Endothelial cell (in vitro differentiated cells): ENCODE measurements around the gene OR52D1. TPM values are rescaled to one million over a fixed set of nuclear protein-coding genes. Genes with fewer than 3 reads are reported as not detected.

Experiments
- DNase-seq: peaks from one replicate; pipeline ENCODE4 v3.0.0; 2021; ENCODE audit warnings: low spot score
- H3K27ac Mint-ChIP-seq: one replicate; pipeline ENCODE4 v1.8.0; 2021; ENCODE audit warnings: mixed read lengths, inconsistent platforms; ENCODE audit not compliant: unreplicated experiment
- H3K27me3 Mint-ChIP-seq: one replicate; pipeline ENCODE4 v1.8.0; 2021; ENCODE audit warnings: mild to moderate bottlenecking, moderate library complexity, mixed read lengths, inconsistent platforms; ENCODE audit not compliant: unreplicated experiment
- H3K36me3 Mint-ChIP-seq: one replicate; pipeline ENCODE4 v1.8.0; 2021; ENCODE audit warnings: mild to moderate bottlenecking, low read depth, mixed read lengths, inconsistent platforms; ENCODE audit not compliant: unreplicated experiment
- H3K4me1 Mint-ChIP-seq: one replicate; pipeline ENCODE4 v1.8.0; 2021; ENCODE audit warnings: mild to moderate bottlenecking, mixed read lengths, inconsistent platforms; ENCODE audit not compliant: unreplicated experiment
- H3K4me3 Mint-ChIP-seq: one replicate; pipeline ENCODE4 v1.8.0; 2021; ENCODE audit warnings: mild to moderate bottlenecking, mixed read lengths, inconsistent platforms; ENCODE audit not compliant: unreplicated experiment
- H3K9me3 Mint-ChIP-seq: one replicate; pipeline ENCODE4 v1.8.0; 2021; ENCODE audit warnings: mixed read lengths, inconsistent platforms; ENCODE audit not compliant: unreplicated experiment
- total RNA-seq: library from RNA; stranded (reverse); fragmentation: NEBNext Ultra II Directional; extraction: Animal tissue kit (Norgen Biotek cat#: 25700); gene quantifications from one replicate; pipeline ENCODE4 v1.2.1, GENCODE V29; 2021; ENCODE audit not compliant: unreplicated experiment
- TF ChIP-seq, protein P1 (sequence below): fragments of 200-600 bp; sonication (generic); IDR thresholded peaks from one replicate; pipeline ENCODE4 v1.5.0; 2021; ENCODE audit warnings: antibody characterized with exemption; ENCODE audit not compliant: unreplicated experiment

The OR52D1 gene
- total RNA-seq, 1 donor from 2014 or later, result not detected

DNA sequence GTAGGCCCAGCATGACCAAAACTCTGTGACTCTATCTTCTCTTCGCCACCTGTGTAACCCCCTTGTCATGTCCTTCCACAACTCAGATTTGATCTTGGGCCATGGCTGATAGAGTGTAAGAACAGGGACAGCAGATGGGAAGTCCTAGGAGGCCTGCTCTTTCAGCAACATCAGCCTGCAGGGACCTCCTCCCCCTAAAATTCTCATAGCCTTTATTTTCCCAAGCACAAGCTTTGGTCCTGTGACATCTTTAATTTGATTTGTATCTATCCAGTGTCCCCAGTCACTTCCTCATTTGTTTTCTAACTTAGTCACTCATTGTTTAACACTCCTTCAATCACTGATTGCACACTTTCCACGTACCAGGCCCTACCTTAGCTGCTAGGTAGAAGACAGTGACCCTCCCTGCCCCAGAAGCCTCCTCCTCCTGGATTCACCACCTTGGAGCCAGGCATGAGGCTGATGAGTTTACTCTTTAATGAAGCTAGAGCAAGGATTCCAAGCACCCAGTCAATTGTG, 16.0 kb downstream of the OR52D1 start:
- no peak for DNase-seq
- Mint-ChIP-seq H3K36me3 (peaks cover 2% of the 10 kb centered on the region), H3K4me3 (no peak overlapping the region), H3K9me3 (no peaks in the 10 kb centered on the region), H3K27me3 (peaks cover 1% of the 10 kb centered on the region), H3K27ac (no peak overlapping the region), H3K4me1 (peaks cover 12% of the 10 kb centered on the region)
- TF ChIP-seq, protein P1, sequence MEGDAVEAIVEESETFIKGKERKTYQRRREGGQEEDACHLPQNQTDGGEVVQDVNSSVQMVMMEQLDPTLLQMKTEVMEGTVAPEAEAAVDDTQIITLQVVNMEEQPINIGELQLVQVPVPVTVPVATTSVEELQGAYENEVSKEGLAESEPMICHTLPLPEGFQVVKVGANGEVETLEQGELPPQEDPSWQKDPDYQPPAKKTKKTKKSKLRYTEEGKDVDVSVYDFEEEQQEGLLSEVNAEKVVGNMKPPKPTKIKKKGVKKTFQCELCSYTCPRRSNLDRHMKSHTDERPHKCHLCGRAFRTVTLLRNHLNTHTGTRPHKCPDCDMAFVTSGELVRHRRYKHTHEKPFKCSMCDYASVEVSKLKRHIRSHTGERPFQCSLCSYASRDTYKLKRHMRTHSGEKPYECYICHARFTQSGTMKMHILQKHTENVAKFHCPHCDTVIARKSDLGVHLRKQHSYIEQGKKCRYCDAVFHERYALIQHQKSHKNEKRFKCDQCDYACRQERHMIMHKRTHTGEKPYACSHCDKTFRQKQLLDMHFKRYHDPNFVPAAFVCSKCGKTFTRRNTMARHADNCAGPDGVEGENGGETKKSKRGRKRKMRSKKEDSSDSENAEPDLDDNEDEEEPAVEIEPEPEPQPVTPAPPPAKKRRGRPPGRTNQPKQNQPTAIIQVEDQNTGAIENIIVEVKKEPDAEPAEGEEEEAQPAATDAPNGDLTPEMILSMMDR, result no peak

DNA sequence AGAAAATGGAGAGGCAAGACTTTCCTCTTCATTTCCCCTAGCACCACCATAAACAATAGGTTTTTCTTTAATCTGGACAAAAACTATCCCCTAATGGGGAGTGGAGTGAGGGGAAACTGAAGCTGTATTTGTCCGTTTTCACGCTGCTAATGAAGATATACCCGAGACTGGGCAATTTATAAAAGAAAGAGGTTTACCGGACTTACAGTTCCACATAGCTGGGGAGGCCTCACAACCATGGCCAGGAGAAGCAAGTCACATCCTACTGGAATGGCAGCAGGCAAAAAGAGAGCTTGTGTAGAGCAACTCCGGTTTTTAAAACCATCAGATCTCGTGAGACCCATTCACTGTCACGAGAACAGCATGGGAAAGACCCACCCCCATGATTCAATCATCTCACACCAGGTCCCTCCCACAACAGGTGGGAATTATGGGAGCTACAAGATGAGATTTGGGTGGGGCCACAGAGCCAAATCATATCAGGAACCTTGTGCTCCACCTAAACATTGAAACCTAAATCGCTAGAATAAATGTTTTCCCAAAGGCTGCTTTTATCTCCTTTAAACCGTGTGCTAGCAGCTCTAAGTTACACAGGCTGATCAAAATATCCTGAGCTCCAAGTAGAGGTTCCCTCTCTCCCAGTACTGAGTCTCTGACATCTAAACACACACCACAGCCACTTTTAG, 17.0 kb downstream of the OR52D1 start:
- Mint-ChIP-seq H3K9me3 (no peaks in the 10 kb centered on the region), H3K4me3 (no peak overlapping the region), H3K4me1 (peaks cover 12% of the 10 kb centered on the region), H3K36me3 (peaks cover 5% of the 10 kb centered on the region), H3K27ac (no peak overlapping the region), H3K27me3 (peaks cover 1% of the 10 kb centered on the region)
- TF ChIP-seq, protein P1, result no peak
- DNase-seq, result no peak

DNA sequence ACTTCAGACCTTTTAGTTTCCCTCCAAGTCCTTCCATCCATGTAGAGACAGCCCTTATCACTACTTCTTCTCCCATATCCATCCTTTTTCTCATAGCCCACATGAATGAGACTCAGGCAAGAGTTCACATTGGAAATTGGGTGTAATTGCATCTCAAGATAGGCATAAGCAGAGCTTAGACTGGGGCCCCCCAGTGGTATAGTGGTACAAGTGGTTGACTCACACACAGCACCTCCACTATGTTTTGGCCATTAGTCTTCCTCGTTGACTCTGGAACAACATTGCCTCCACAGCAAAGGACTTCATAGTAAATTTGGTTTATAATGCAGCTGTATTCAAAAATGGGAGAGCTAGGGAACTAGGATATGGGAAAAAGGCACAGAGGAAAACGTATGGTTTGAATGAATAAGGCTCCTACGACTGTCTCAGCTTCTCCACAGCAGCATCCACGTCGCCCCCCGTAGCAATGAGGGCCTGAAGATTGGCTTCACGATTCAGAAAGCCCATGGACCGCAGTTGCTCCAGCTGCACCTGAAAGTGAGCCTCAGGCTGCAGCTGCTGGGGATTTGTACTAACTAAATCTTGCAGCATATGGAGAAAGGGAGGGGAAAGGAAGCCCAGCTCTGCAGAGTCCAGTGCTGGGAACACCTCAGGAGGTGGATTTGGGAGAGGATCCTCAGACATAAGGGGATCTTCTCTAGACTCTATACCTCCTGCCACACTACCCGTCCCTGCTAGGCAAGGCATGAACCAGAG, 18.9 kb downstream of the OR52D1 start:
- H3K27ac Mint-ChIP-seq, result no peak overlapping the region
- DNase-seq, result no peak
- H3K9me3 Mint-ChIP-seq, result no peaks in the 10 kb centered on the region
- peaks cover 4% of the 10 kb centered on the region for H3K4me1 Mint-ChIP-seq
- peaks cover 5% of the 10 kb centered on the region for H3K36me3 Mint-ChIP-seq
- TF ChIP-seq, protein P1, result no peak
- peaks cover 1% of the 10 kb centered on the region for H3K27me3 Mint-ChIP-seq
- no peak overlapping the region for H3K4me3 Mint-ChIP-seq

DNA sequence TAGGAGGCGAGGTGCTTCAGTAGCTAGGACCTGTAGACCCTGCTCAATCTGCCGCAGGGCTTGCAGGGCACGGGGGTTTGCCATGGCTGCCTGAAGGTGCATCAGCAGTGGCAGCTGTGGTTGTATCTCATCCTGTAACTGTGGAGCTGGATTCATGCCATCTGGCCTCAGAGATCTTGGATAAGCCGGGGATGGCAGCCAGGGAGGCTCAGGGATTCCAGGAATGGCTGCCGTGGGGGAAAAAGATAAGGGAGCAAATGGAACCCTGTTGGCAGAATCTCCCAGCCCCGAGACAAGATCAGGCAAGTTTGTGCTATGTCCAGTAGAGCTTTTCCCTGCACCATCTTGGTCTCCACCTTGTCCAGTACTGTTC, 19.4 kb downstream of the OR52D1 start:
- H3K36me3 Mint-ChIP-seq, result peaks cover 5% of the 10 kb centered on the region
- DNase-seq, result no peak

More for the DNA sequence above, 19.4 kb downstream of the OR52D1 start:
- H3K27me3 Mint-ChIP-seq, result peaks cover 1% of the 10 kb centered on the region
- H3K9me3 Mint-ChIP-seq, result no peaks in the 10 kb centered on the region
- H3K4me1 Mint-ChIP-seq, result peaks cover 2% of the 10 kb centered on the region
- no peak overlapping the region for H3K27ac Mint-ChIP-seq
- H3K4me3 Mint-ChIP-seq, result no peak overlapping the region
- TF ChIP-seq, protein P1, result no peak
